NOMO-1 (cell line): Measurements from ENCODE around the gene DDX1.
"Not testable (repeated sequence)": the region's sequence is repeated elsewhere in the genome, so short reads cannot be mapped to it uniquely, and the experiment has no call there.

Experiments used
- DNase-seq, 2 experiments: peaks; one replicate each; lab custom pipeline; 2025; ENCODE audit not compliant: unreplicated experiment in 2 of 2; lab: John Stamatoyannopoulos, UW

Gene DDX1

DNA sequence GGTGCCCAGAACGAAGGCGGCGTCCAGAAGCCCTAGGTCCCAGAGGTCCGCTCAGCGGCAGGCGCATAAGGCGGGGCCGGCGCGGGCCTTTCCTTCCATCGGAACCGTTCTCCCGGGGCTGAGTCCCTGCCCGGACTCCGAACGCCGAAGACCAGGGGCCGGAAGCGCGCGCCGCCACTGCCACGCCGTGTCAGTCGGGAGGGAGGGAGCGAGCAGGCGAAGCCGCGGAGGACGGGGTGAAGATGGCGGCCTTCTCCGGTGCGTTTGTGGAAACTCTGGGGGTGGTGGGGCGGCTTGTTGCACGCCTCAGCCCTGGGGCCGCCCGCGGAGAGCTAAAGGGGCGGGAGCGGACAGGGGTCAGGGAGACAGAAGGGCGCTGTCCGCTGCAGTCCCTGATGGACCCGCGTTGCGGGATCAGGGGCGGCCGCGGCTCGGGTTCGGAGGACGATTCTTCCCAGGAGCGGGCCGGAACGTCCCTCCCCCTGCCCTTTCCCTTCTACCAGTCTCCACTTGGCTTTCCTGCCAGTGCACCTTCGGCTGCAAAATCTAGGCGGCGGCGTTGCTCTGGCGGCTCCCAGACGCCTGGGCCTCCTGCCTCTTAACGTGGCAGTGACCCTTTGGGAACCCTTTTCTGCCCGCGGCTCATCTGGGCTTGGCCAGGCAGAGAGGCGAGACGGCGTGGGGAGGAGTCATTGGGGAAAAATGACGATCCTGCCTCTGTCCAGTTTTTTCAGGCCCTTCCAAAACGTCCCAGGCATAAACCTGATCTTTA lies at the start of gene DDX1:
DDX1 (plus strand) TSS at position 177 of the 772 bp plus-strand sequence; CDS start at position 243, 66 bp downstream.
- DNase-seq, result peak; percentile 69 to 82

DNA sequence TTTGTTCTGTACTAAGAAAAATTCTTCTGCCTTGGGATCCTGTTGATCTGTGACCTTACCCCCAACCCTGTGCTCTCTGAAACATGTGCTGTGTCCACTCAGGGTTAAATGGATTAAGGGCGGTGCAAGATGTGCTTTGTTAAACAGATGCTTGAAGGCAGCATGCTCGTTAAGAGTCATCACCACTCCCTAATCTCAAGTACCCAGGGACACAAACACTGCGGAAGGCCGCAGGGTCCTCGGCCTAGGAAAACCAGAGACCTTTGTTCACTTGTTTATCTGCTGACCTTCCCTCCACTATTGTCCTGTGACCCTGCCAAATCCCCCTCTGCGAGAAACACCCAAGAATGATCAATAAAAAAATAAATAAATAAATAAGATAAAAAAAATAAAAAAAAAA lies 49.4 kb upstream of the DDX1 start:
- DNase-seq, result not testable (repeated sequence)

DNA sequence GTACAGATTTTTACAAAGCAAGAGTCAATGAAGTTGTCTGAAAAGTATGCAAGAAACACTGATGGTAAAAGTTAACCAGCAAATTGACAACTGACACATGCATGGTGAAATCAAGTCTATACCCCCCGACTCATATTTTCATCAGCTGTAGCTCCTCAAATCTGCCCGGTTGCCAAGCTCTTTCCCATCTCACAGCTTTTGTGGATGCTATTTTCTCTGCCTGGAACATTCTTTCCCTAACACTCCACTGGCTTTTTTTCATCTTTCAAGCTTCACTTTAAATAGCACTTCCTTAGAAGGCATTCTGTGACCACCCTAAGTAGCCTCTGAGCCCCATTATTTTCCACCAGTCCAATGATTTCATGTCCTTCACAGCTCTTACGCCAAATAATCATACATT lies 48.6 kb upstream of the DDX1 start:
- no peak for DNase-seq

GRCh38 chr2:15543541-15543940 lies 48.1 kb upstream of the DDX1 start:
- no peak for DNase-seq

DNA sequence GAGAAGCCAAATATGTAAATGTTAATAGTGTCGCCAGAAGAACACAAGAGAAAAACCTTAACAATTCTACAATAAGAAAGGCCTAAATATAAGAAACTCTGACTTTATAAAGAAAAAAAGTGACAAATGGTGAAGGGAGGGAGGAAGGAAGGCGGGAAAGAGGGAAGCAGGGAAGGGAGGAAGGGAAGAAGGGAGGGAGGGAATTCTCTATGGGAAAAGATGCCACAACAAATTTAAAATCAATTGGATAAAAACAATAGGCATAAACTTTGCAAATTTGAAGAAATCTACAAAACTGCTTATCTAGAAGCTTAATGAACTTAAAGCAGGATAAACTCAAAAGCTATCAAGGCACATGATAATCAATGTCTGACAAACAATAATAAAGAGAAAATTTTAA lies 47.4 kb upstream of the DDX1 start:
- DNase-seq, result no peak

DNA sequence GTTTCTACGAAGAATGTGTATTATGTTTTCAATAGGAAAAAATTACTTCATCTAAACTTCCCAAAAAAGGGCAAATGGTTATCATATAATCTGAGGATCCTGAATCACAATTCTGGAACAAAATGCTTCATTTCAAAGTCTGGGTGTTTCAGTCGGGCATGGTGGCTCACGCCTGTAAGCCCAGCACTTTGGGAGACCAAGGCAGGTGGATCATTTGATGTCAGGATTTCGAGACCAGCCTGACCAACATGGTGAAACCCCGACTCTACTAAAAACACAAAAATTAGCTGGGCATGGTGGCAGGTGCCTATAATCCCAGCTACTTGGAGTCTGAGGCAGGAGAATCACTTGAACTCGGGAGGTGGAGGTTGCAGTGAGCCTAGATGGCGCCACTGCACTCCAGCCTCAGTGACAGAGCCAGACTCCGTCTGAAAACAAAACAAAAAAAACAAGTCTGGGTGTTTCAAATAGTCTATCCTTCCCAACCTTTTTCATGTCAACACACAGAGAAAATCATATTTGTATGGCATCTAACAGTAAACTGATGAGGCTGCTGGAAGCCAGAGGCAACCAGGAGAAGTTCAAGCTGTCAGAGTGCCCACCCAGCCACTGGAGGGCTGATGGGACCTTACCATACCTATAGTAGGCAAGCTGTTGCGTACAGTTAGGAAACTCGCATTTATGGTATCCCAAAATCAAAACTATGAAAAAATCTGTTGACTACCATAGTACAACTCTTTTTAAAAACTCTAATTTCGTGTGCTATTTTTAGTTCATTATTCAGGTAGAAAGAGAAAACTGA lies 45.2 kb upstream of the DDX1 start:
- no peak for DNase-seq

- no peak for DNase-seq
Measured at GRCh38 chr2:15547115-15547876, 44.4 kb upstream of the DDX1 start.

DNA sequence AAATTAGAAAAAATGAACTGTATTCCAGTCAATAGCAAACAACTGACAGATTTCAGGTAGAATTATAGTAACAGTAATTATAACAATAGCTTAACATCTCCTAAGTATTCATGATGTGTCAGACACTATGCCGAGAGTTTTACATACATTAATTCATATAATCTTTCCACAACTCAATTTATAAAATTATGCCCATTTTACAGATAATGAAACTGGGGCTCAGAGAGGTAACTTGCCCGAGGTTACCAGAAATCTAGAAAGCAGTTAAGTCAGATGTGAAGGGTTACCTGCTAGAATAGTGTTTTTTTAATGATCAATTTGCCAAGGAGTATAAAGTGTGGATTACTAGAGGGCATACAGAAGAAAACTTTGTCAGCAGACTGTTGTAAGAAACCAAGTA lies 42.7 kb upstream of the DDX1 start:
- DNase-seq, result no peak

DNA sequence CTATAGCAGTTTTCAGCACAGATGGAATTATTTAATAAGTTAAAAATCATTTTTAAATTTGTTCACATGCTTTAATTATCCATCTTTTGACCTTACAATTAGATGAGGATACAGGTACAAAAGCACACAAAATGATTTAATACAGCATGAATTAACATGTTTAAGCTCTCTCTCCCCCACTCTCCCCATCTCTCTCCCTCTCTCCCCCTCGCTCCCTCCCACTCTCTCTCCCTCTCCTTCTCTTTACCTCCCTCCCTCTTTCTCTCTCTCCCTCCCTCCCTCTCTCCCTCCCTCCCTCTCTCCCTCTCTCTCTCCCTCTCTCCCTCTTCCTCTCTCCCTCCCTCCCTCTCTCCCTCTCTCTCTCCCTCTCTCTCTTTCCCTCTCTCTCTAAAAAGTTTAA lies 38.1 kb upstream of the DDX1 start:
- no peak for DNase-seq

DNA sequence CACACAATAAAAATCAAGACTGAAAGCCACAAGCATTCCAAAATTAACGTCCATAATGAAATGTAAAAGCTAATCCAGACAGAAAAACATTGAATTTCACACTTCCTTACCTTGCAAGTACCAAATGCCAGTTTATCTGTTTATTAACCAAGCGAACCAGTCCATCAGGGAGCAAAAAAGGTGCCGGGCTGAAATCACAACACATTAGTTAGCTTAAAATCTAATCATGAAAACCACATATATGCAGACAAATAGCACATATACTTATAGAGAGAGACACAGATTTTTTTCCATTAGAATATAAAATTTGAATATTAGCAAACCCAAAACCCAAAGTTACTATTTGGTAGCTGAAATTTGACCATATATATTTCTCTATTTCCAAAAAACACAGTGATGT lies 37.7 kb upstream of the DDX1 start:
- no peak for DNase-seq

GRCh38 chr2:15554525-15555218 lies 37.0 kb upstream of the DDX1 start:
- DNase-seq, result no peak

GRCh38 chr2:15555760-15556193 lies 35.9 kb upstream of the DDX1 start:
- DNase-seq, result no peak

DNA sequence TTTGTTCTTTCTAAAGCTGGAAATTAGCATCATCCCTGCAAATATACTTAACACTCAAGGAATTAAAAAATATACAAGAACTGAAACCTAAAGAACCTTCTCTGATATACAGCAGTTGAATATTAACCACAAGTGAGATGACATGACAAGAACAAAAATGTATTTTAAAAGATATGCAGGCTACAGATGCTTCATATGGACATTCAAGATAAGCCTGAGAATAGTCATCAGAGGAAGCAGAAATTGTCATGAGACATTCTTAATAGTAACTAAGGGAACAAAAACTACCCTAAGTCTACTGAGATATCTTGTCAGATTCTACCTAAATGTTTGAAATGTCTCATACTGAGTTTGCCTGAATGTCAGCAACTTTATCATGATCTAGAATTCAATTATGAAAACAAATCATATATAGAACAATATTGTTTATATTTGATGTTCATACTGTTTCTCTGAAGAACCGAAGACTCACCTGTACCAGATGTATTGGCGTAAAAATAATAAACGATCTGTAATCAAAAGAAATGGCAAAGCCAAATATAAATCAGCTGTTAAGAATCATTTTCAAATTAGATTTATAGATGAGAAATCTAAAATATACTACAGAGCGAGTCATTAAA lies 35.2 kb upstream of the DDX1 start:
- no peak for DNase-seq

DNA sequence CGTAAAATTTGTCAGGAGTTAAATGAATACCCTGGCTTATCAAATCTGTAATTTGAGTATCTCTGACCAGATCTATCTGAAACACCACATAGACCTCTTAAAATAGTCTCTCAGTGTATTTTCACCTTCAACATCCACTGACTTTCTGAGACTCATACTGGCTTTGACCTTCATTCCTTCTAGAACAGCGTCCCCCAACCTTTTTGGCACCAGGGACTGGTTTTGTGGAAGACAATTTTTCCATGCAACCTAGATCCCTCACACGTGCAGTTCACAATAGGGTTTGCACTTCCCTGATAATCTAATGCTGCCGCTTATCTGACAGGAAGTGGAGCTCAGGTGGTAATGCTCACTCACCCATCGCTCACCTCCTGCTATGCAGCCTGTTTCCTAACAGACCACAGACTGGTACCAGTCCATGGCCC lies 33.8 kb upstream of the DDX1 start:
- no peak for DNase-seq

DNA sequence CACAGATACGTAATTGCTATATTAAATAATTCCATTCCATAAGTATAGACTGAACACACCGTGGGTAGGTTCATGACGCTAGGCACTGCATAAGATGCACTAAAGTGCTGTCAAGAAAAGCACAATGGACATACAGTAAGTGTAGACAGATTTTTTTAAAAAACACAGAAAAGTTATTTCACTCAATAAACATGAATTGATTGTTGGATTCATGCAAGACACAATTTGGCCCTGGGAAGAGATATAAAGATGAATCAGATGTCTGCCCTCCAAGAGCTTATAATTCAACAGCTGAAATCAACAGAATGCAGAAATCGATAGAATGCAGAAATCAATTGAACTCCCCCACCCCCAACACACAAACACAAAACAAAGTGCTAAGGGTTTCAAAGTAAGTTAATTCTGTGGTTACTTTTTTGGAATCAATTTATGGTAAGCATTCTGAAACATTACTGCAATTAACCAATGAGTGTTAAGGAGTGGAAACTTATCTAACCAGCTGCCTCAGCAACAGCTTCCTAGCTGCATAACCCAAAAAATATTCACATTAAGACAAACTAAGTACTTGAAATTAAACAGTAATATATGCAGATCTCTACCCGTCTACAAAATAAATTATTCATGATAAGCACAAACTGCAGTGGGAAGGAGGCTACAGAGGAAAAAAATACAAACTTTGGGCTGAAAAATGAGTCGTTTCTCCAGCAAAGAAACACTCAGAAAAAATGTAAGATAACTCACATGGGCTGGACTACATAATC lies 32.1 kb upstream of the DDX1 start:
- no peak for DNase-seq

DNA sequence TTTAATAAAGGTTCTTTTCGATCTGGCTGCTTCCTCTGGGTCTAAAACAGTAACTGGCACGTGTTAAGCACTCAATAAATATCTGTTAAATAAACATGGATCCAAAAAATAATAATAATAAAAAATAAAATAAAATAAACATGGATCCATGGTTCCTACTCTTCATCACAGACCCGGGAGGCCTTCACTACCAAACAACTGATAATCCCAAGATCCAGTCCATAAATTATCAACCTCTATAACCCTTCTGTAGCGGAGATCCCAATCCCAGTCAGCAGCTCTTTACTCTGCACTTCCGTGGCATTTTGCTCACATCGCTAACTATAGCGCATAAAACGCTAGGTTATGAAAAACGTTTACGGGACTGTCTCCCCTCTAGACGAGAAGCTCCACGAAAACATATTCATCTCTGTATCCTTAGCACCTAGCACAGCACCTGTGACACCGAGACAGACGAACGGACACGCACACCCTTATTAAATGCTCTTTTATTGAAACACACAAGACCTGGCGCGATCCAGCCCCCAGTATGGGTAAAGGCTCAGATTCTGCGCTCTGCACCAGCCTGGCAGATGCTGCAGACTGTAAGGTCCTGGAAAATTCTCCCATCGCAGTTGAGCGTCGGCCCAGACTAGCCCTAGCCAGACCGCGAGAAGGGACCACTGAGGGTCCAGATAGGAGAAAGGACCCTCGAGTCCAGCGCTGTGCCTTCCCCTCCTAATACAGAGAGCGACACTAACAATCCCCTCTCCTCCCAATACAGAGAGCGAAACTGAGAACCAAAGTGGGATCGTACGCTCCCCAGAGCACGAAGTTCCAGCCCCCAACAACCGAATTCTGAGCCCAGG lies 31.3 kb upstream of the DDX1 start:
- peak in 1 of 2 experiments; percentile 20 for DNase-seq

DNA sequence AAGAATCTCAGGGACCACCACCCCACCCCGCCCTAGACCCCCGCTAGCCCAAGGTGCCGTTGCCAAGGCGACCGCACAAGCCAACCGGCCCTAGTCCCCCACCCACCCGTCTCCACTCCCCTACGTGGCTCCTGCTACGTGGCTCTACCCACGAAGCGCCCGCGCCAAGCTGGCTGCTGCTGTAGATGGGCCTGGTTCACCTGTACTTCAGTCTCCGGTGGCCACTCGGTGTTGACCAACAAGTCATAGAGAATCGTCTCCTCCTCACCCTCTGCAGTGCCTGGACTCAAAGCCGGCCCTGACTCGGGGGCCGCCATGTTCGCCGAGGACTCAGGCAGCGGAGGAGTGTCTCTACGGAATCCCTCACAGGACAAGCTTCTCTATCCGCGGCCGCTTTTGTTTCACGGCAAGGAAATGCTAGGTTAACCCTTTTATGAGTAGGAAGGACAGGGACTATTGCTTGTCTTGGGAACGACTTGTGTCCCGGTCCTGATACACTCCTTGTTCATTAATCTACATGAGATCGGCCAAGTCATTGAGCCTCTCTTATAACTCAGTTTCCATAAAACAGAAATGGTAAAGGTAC lies 30.6 kb upstream of the DDX1 start, which contains the start of gene NBAS:
NBAS (minus strand) TSS at position 347 of the 586 bp plus-strand sequence; CDS start at position 317, 30 bp downstream.
- DNase-seq, result peak; percentile 55 to 66
